KMS-11 (cell line): ENCODE measurements around the gene CCDC24.

Experiments used
- H2AFZ ChIP-seq: fragments of 200-600 bp; sonication (generic); 2 replicates; pipeline ENCODE4 v1.6.1; 2016; ENCODE audit warnings: antibody characterized with exemption, mixed run types, low read depth
- H3K27ac ChIP-seq: fragments of 200-600 bp; sonication (generic); 2 replicates; pipeline ENCODE4 v1.6.1; 2016; ENCODE audit warnings: mild to moderate bottlenecking, mixed run types
- H3K27me3 ChIP-seq: fragments of 200-600 bp; sonication (generic); 2 replicates; pipeline ENCODE4 v1.6.1; 2017; ENCODE audit warnings: mild to moderate bottlenecking, low read depth, mixed run types, moderate library complexity; ENCODE audit not compliant: insufficient read depth
- H3K36me3 ChIP-seq: fragments of 200-600 bp; sonication (generic); 2 replicates; pipeline ENCODE4 v1.6.1; 2017; ENCODE audit warnings: mild to moderate bottlenecking, mixed run types; ENCODE audit not compliant: insufficient read depth
- H3K4me1 ChIP-seq: fragments of 200-600 bp; sonication (generic); 2 replicates; pipeline ENCODE4 v1.6.1; 2016; ENCODE audit warnings: mild to moderate bottlenecking, low read depth, mixed run types; ENCODE audit not compliant: poor library complexity, severe bottlenecking
- H3K4me2 ChIP-seq: fragments of 200-600 bp; sonication (generic); 2 replicates; pipeline ENCODE4 v1.7.0; 2016; ENCODE audit warnings: mild to moderate bottlenecking, mixed run types
- H3K4me3 ChIP-seq: fragments of 200-600 bp; sonication (generic); IDR thresholded peaks from 2 replicates; pipeline ENCODE4 v1.6.1; 2017; ENCODE audit warnings: low read depth, low read length, mixed read lengths; ENCODE audit not compliant: insufficient read depth
- H3K79me2 ChIP-seq: fragments of 200-600 bp; sonication (generic); 2 replicates; pipeline ENCODE4 v1.6.1; 2016; ENCODE audit warnings: low read depth, mixed run types; ENCODE audit not compliant: insufficient read depth
- H3K9ac ChIP-seq: fragments of 200-600 bp; sonication (generic); 2 replicates; pipeline ENCODE4 v1.6.1; 2016; ENCODE audit warnings: mild to moderate bottlenecking, mixed run types
- H4K20me1 ChIP-seq: fragments of 200-600 bp; sonication (generic); 2 replicates; pipeline ENCODE4 v1.6.1; 2016; ENCODE audit warnings: mild to moderate bottlenecking, mixed run types; ENCODE audit not compliant: insufficient read depth
- TF ChIP-seq, protein P1 (sequence below): fragments of 200-600 bp; sonication (generic); conservative IDR thresholded peaks from 2 replicates; pipeline ENCODE4 v1.6.1; 2017; ENCODE audit warnings: low read depth, mild to moderate bottlenecking, antibody characterized with exemption, low read length, moderate library complexity, mixed read lengths

CCDC24 gene

DNA sequence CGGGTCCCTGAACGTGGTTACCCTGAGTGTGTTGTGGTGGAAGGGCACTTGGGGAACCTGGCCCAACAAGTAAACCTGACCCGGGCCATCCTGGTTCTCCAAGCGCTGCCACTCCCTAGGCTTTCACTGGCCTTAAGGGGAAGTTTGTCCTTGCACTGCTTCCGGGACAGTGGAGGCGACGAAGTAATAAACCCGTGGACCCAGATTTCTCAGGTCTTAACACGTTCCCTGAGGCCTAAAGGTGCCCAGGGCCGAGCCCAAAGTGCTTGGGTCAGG is 261 bp upstream of the CCDC24 start:
- no peak overlapping the region for H3K4me3 ChIP-seq
- no peaks in the 10 kb centered on the region for H3K36me3 ChIP-seq
- H2AFZ ChIP-seq, result peak overlapping the region; percentile 69
- H3K4me1 ChIP-seq, result peaks cover 13% of the 10 kb centered on the region
- H3K4me2 ChIP-seq, result peak overlapping the region; percentile 76
- H3K79me2 ChIP-seq, result no peaks in the 10 kb centered on the region
- H3K9ac ChIP-seq, result peak overlapping the region; percentile 45
- no peaks in the 10 kb centered on the region for H4K20me1 ChIP-seq
- H3K27me3 ChIP-seq, result no peaks in the 10 kb centered on the region
- peak overlapping the region; percentile 42 for H3K27ac ChIP-seq
- TF ChIP-seq, protein P1, sequence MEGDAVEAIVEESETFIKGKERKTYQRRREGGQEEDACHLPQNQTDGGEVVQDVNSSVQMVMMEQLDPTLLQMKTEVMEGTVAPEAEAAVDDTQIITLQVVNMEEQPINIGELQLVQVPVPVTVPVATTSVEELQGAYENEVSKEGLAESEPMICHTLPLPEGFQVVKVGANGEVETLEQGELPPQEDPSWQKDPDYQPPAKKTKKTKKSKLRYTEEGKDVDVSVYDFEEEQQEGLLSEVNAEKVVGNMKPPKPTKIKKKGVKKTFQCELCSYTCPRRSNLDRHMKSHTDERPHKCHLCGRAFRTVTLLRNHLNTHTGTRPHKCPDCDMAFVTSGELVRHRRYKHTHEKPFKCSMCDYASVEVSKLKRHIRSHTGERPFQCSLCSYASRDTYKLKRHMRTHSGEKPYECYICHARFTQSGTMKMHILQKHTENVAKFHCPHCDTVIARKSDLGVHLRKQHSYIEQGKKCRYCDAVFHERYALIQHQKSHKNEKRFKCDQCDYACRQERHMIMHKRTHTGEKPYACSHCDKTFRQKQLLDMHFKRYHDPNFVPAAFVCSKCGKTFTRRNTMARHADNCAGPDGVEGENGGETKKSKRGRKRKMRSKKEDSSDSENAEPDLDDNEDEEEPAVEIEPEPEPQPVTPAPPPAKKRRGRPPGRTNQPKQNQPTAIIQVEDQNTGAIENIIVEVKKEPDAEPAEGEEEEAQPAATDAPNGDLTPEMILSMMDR, result no peak

- H3K9ac ChIP-seq, result peak overlapping the region; percentile 45; the same call in 1 of the 2 replicates
- H3K36me3 ChIP-seq, result no peaks in the 10 kb centered on the region
- H3K4me2 ChIP-seq, result peak overlapping the region; percentile 76
- H3K27ac ChIP-seq, result no peak overlapping the region
- TF ChIP-seq, protein P1, result no peak
- H4K20me1 ChIP-seq, result no peaks in the 10 kb centered on the region
- H3K4me1 ChIP-seq, result peaks cover 13% of the 10 kb centered on the region
- no peak overlapping the region for H3K4me3 ChIP-seq
- no peaks in the 10 kb centered on the region for H3K27me3 ChIP-seq
- H2AFZ ChIP-seq, result peak overlapping the region; percentile 69; the same call in 1 of the 2 replicates
- no peaks in the 10 kb centered on the region for H3K79me2 ChIP-seq
Observed at GRCh38 chr1:43992232-43992995, 1.0 kb downstream of the CCDC24 start.

DNA sequence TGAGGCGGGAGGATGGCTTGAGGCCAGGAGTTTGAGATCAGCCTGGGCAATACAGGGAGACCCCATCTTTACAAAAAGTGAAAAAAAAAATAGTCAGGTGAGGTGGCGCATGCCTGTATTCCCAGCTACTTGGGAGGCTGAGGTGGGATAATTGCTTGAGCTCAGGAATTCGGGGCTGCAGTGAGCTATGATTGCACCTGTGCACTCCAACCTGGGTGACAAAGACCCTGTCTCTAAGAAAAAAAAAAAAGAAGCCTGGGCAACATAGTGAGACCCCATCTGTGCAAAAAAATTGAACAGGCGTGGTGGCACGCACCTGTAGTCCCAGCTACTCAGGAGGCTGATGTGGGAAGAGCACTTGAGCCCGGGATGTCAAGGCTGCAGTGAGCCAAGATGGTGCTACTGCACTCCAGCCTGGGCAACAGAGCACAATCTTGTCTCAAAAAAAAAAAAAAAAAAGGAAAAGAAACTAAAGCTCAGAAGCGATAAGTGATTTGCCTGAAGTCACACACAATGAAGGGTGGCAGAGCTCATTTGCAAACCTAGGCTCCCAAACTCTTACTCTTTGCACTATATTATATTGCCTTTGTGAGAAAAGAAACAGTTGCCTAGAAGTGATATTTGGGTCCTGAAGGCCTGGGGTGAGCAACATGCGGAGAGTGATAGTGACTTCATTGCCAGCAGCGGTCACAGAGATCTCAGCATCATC is 2.0 kb downstream of the CCDC24 start:
- H3K27ac ChIP-seq, result no peak overlapping the region
- H3K9ac ChIP-seq, result no peak overlapping the region
- no peaks in the 10 kb centered on the region for H4K20me1 ChIP-seq
- peaks cover 13% of the 10 kb centered on the region for H3K4me1 ChIP-seq
- H2AFZ ChIP-seq, result no peak overlapping the region
- H3K4me3 ChIP-seq, result no peak overlapping the region
- no peak overlapping the region for H3K4me2 ChIP-seq
- no peaks in the 10 kb centered on the region for H3K36me3 ChIP-seq
- TF ChIP-seq, protein P1, result no peak
- no peaks in the 10 kb centered on the region for H3K27me3 ChIP-seq
- no peaks in the 10 kb centered on the region for H3K79me2 ChIP-seq

- Histone ChIP-seq H4K20me1 (no peaks in the 10 kb centered on the region), H3K79me2 (no peaks in the 10 kb centered on the region), H3K4me3 (no peak overlapping the region), H3K27ac (no peak overlapping the region), H3K4me2 (no peak overlapping the region), H3K9ac (no peak overlapping the region), H3K4me1 (peaks cover 13% of the 10 kb centered on the region), H3K36me3 (no peaks in the 10 kb centered on the region), H2AFZ (no peak overlapping the region), H3K27me3 (no peaks in the 10 kb centered on the region)
- TF ChIP-seq, protein P1, result no peak
Observed at GRCh38 chr1:43994071-43994470, 2.7 kb downstream of the CCDC24 start.
